Right lobe of liver (tissue), 6 donors: ENCODE data around the gene PTPRN2. TPM values are rescaled to one million over a fixed set of nuclear protein-coding genes. Genes with fewer than 3 reads are reported as not detected.

Source experiments
- ATAC-seq, 4 donors: fragments of 200-7000 bp; cut with Tn5 transposase; one replicate each; pipeline ENCODE4 v1.9.1; 2020; ENCODE audit warnings: mild to moderate bottlenecking in 4 of 4, moderate library complexity in 4 of 4
- DNase-seq, 3 donors: peaks; one replicate each; pipeline ENCODE4 v3.0.0-alpha.2; 2020
- H3K27ac ChIP-seq, 3 donors: fragments of 200-600 bp; one replicate each; pipeline ENCODE4 v1.8.0; 2022
- H3K27me3 ChIP-seq, 2 donors: fragments of 200-600 bp; one replicate each; pipeline ENCODE4 v1.8.0; 2022
- H3K36me3 ChIP-seq, 4 donors: fragments of 200-600 bp; sonication (generic) in 1 of 4; one replicate each; pipeline versions ENCODE4 v1.5.1 to v1.8.0; 2017 to 2022; ENCODE audit warnings: control low read depth in 1 of 4
- H3K4me1 ChIP-seq, 4 donors: fragments of 200-600 bp; sonication (generic) in 1 of 4; one replicate each; pipeline versions ENCODE4 v1.5.1 to v1.8.0; 2017 to 2022; ENCODE audit warnings: control low read depth in 1 of 4
- H3K4me3 ChIP-seq, 3 donors: fragments of 200-600 bp; one replicate each; pipeline ENCODE4 v1.8.0; 2022
- H3K9me3 ChIP-seq, 4 donors: fragments of 200-600 bp; sonication (generic) in 1 of 4; one replicate each; pipeline versions ENCODE4 v1.5.1 to v1.8.0; 2017 to 2022; ENCODE audit warnings: control low read depth in 1 of 4
- CTCF ChIP-seq, 4 donors: fragments of 200-600 bp in 3 of 4; fragments of 450-650 bp in 1 of 4; IDR thresholded peaks; one replicate each; pipeline versions ENCODE4 v1.5.1 to v1.8.0; 2016 to 2022; ENCODE audit warnings: antibody characterized with exemption in 4 of 4, mild to moderate bottlenecking in 2 of 4
- POLR2A ChIP-seq: fragments of 450-650 bp; IDR thresholded peaks from one replicate; pipeline ENCODE4 v1.6.1; 2017; ENCODE audit warnings: antibody characterized with exemption, mild to moderate bottlenecking
- WGBS: methylation state at CpG from one replicate; pipeline ENCODE4 v1.1.6; 2018; ENCODE audit warnings: low coverage, low lambda C conversion rate; ENCODE audit not compliant: insufficient coverage; ENCODE audit errors: missing lambda C conversion rate; 5-methylcytosine and 5-hydroxymethylcytosine counted together
- intact Hi-C, 2 donors: fragments of 100-400 bp; cut with DNase I; formaldehyde crosslinking; loops; one replicate each; pipeline versions ENCODE4 v1.11.2 to v1.14.1; 2022
- total RNA-seq, 6 experiments: library from RNA; depleted of rRNA in 2 of 6; stranded (reverse); fragments of >200 nt in 2 of 6; fragmentation: NEBNext Ultra II Directional in 3 of 6; extraction: Animal tissue kit (Norgen Biotek cat#: 25700) in 3 of 6; gene quantifications; one replicate each; pipeline versions ENCODE4 v1.1.0 to v1.2.4, GENCODE V29; 2016 to 2023
- donor health status: DM: no; HTN: yes; CAD: no.
- donor health status: DM: no; HTN: no; CAD: no.
- donor health status: DM: no; HTN: no; CAD: no.
- donor health status: DM: no; HTN: yes; CAD: no.
- donor health status: DM: no; HTN: yes; CAD: no.

Gene PTPRN2
- total RNA-seq, 6 experiments from 2014 or later = 0.15 to 0.87 (median 0.67) TPM

- Histone ChIP-seq H3K27ac (no peak overlapping the region), H3K9me3 (no peaks in the 10 kb centered on the region), H3K27me3 (no peaks in the 10 kb centered on the region), H3K36me3 (no peaks in the 10 kb centered on the region), H3K4me1 (no peaks in the 10 kb centered on the region), H3K4me3 (no peak overlapping the region)
- intact Hi-C loops = no loop called here
- DNase-seq (no peak), ATAC-seq (no peak)
- TF ChIP-seq CTCF (IDR thresholded peaks at IDR 0.05) (no peak), POLR2A (no peak)
- 66% methylated on average over 11 of the region's 16 CpGs for WGBS
Observed at GRCh38 chr7:158135931-158136330, 451.7 kb downstream of the PTPRN2 start.

- TF ChIP-seq CTCF (IDR thresholded peaks at IDR 0.05) (no peak), POLR2A (no peak)
Observed at GRCh38 chr7:158134824-158135223, 452.8 kb downstream of the PTPRN2 start.

GRCh38 chr7:158133515-158134271 is 453.9 kb downstream of the PTPRN2 start:
- intact Hi-C loops = no loop called here
- Histone ChIP-seq H3K36me3 (no peaks in the 10 kb centered on the region), H3K27ac (no peak overlapping the region), H3K4me3 (no peak overlapping the region), H3K9me3 (no peaks in the 10 kb centered on the region), H3K27me3 (no peaks in the 10 kb centered on the region), H3K4me1 (no peaks in the 10 kb centered on the region)
- WGBS = 74% methylated on average over 19 of the region's 36 CpGs
- ATAC-seq (no peak), DNase-seq (no peak)
- no peak for TF ChIP-seq POLR2A
- TF ChIP-seq CTCF (IDR thresholded peaks at IDR 0.05) = no peak

More at GRCh38 chr7:158134824-158135223, 452.8 kb downstream of the PTPRN2 start:
- 68% methylated on average over 3 of the region's 4 CpGs for WGBS
- ATAC-seq = no peak
- no peak overlapping the region for H3K27ac ChIP-seq
- H3K4me3 ChIP-seq = no peak overlapping the region
- H3K4me1 ChIP-seq = no peaks in the 10 kb centered on the region
- DNase-seq = no peak
- intact Hi-C loops = no loop called here
- H3K36me3 ChIP-seq = no peaks in the 10 kb centered on the region
- no peaks in the 10 kb centered on the region for H3K27me3 ChIP-seq
- no peaks in the 10 kb centered on the region for H3K9me3 ChIP-seq

GRCh38 chr7:158133057-158133456 is 454.6 kb downstream of the PTPRN2 start:
- Histone ChIP-seq H3K27me3 (no peaks in the 10 kb centered on the region), H3K4me3 (no peak overlapping the region), H3K27ac (no peak overlapping the region), H3K4me1 (no peaks in the 10 kb centered on the region), H3K36me3 (no peaks in the 10 kb centered on the region), H3K9me3 (no peaks in the 10 kb centered on the region)
- DNase-seq = no peak
- intact Hi-C loops = no loop called here
- no peak for ATAC-seq
- no peak for TF ChIP-seq POLR2A
- no peak for TF ChIP-seq CTCF (IDR thresholded peaks at IDR 0.05)
- no CpG with 5 or more reads among the region's 21 CpGs for WGBS
